Liver (tissue), 9 donors: ENCODE results near the gene MSL3. TPM values are rescaled to one million over a fixed set of nuclear protein-coding genes. Genes with fewer than 3 reads are reported as not detected.

Experiments
- DNase-seq: peaks from one replicate; pipeline ENCODE4 v3.0.0-alpha.2; 2017; ENCODE audit warnings: low spot score
- H3K27ac ChIP-seq, 2 donors: one replicate each; pipeline ENCODE4 v1.7.0; 2013; ENCODE audit warnings: inconsistent platforms in 2 of 2, low read length in 2 of 2, control low read depth in 1 of 2, low read depth in 1 of 2, mild to moderate bottlenecking in 1 of 2
- H3K27me3 ChIP-seq, 4 donors: one replicate each; pipeline versions ENCODE4 v1.6.1 to v1.7.0; 2013; ENCODE audit warnings: low read length in 3 of 4, inconsistent platforms in 1 of 4, mild to moderate bottlenecking in 1 of 4, moderate library complexity in 1 of 4; ENCODE audit not compliant: control insufficient read depth in 4 of 4, insufficient read depth in 4 of 4
- H3K36me3 ChIP-seq, 4 donors: one replicate each; pipeline versions ENCODE4 v1.6.1 to v1.7.0; 2013; ENCODE audit warnings: low read length in 3 of 4, mild to moderate bottlenecking in 3 of 4, low read depth in 1 of 4, moderate library complexity in 1 of 4; ENCODE audit not compliant: control insufficient read depth in 4 of 4, insufficient read depth in 3 of 4
- H3K4me1 ChIP-seq, 4 donors: one replicate each; pipeline versions ENCODE4 v1.6.1 to v1.7.0; 2013; ENCODE audit warnings: low read length in 3 of 4, mild to moderate bottlenecking in 3 of 4, moderate library complexity in 1 of 4; ENCODE audit not compliant: control insufficient read depth in 4 of 4, insufficient read depth in 4 of 4
- H3K4me3 ChIP-seq, 3 donors: one replicate each; pipeline versions ENCODE4 v1.6.1 to v1.7.0; 2013; ENCODE audit warnings: low read length in 3 of 3, control low read depth in 1 of 3, low read depth in 1 of 3, mild to moderate bottlenecking in 1 of 3
- H3K9ac ChIP-seq, 2 donors: one replicate each; pipeline ENCODE4 v1.7.0; 2013; ENCODE audit warnings: low read length in 2 of 2, mild to moderate bottlenecking in 2 of 2, moderate library complexity in 2 of 2, control low read depth in 1 of 2, low read depth in 1 of 2
- H3K9me3 ChIP-seq, 4 donors: one replicate each; pipeline versions ENCODE4 v1.6.1 to v1.7.0; 2013; ENCODE audit warnings: low read length in 3 of 4; ENCODE audit not compliant: control insufficient read depth in 4 of 4
- ATF3 ChIP-seq: IDR thresholded peaks from 2 replicates; pipeline ENCODE4 v1.6.1; 2016; ENCODE audit warnings: antibody characterized with exemption
- CTCF ChIP-seq: fragments of 150-350 bp; IDR thresholded peaks from 2 replicates; pipeline ENCODE4 v1.5.1; 2017; ENCODE audit warnings: improper control_type of control experiment, low read depth, low read length; ENCODE audit not compliant: missing input control
- EGR1 ChIP-seq, 2 donors: IDR thresholded peaks; 2 replicates each; pipeline ENCODE4 v1.6.1; 2016 to 2018; ENCODE audit warnings: antibody characterized with exemption in 2 of 2, low read depth in 2 of 2
- FOXA1 ChIP-seq: IDR thresholded peaks from 2 replicates; pipeline ENCODE4 v1.6.1; 2016; ENCODE audit warnings: antibody characterized with exemption
- FOXA2 ChIP-seq: IDR thresholded peaks from 2 replicates; pipeline ENCODE4 v1.6.1; 2016; ENCODE audit warnings: antibody characterized with exemption
- GABPA ChIP-seq, 2 donors: IDR thresholded peaks in 1 of 2; conservative IDR thresholded peaks in 1 of 2; 2 replicates each; pipeline ENCODE4 v1.6.1; 2016; ENCODE audit warnings: antibody characterized with exemption in 2 of 2, mild to moderate bottlenecking in 1 of 2, moderate library complexity in 1 of 2
- HNF4A ChIP-seq, 2 donors: conservative IDR thresholded peaks; 2 replicates each; pipeline ENCODE4 v1.6.1; 2016; ENCODE audit warnings: antibody characterized with exemption in 2 of 2, mild to moderate bottlenecking in 2 of 2
- HNF4G ChIP-seq: IDR thresholded peaks from 2 replicates; pipeline ENCODE4 v1.6.1; 2016; ENCODE audit warnings: antibody characterized with exemption
- JUND ChIP-seq, 2 donors: IDR thresholded peaks; 2 replicates each; pipeline ENCODE4 v1.6.1; 2016; ENCODE audit warnings: antibody characterized with exemption in 2 of 2
- MAX ChIP-seq: IDR thresholded peaks from 2 replicates; pipeline ENCODE4 v1.6.1; 2016; ENCODE audit warnings: antibody characterized with exemption
- RAD21 ChIP-seq, 2 donors: IDR thresholded peaks; 2 replicates each; pipeline ENCODE4 v1.6.1; 2016; ENCODE audit warnings: antibody characterized with exemption in 2 of 2, mild to moderate bottlenecking in 2 of 2
- REST ChIP-seq: IDR thresholded peaks from 2 replicates; pipeline ENCODE4 v1.6.1; 2016; ENCODE audit warnings: antibody characterized with exemption, mild to moderate bottlenecking
- RXRA ChIP-seq, 2 donors: IDR thresholded peaks; 2 replicates each; pipeline ENCODE4 v1.6.1; 2017 to 2018; ENCODE audit warnings: antibody characterized with exemption in 2 of 2, mild to moderate bottlenecking in 1 of 2
- SP1 ChIP-seq: IDR thresholded peaks from 2 replicates; pipeline ENCODE4 v1.6.1; 2018; ENCODE audit warnings: antibody characterized with exemption, mild to moderate bottlenecking
- TAF1 ChIP-seq: conservative IDR thresholded peaks from 2 replicates; pipeline ENCODE4 v1.6.1; 2016; ENCODE audit warnings: antibody characterized with exemption, mild to moderate bottlenecking
- YY1 ChIP-seq: IDR thresholded peaks from 2 replicates; pipeline ENCODE4 v1.6.1; 2016; ENCODE audit warnings: antibody characterized with exemption, mild to moderate bottlenecking
- WGBS: extraction: QIAGEN DNeasy Blood & Tissue Kit; methylation state at CpG from one replicate; pipeline ENCODE4 v1.1.7; 2013; 5-methylcytosine and 5-hydroxymethylcytosine counted together
- polyA plus RNA-seq, 2 donors: library from polyadenylated mRNA; stranded (reverse) in 1 of 2; unstranded in 1 of 2; fragments of 200-250 nt in 1 of 2; fragments of >200 nt in 1 of 2; fragmentation: Nextera tagmentation in 1 of 2; extraction: Ambion mirVana in 1 of 2; gene quantifications; one replicate each; pipeline versions ENCODE4 v1.2.1 to v1.2.3, GENCODE V29; 2013 to 2015
- total RNA-seq, 2 donors: library from RNA; depleted of rRNA; stranded (reverse); fragments of >200 nt; gene quantifications; one replicate each; pipeline ENCODE4 v1.2.3, GENCODE V29; 2014
- donor health status: healthy.
- donor health status: healthy.
- donor health status: healthy.
- donor health status: healthy.
- donor health status: healthy.

Gene MSL3
- total and polyA plus RNA-seq, 4 donors: 7.3 to 13.6 (median 8.9) TPM

GRCh38 chrX:11756354-11757318 is 1.4 kb upstream of the MSL3 start:
- peaks cover 0 to 8% (median 6%) of the 10 kb centered on the region in 4 donors for H3K4me1 ChIP-seq
- H3K27me3 ChIP-seq: peaks cover 0 to 4% (median 0%) of the 10 kb centered on the region in 4 donors
- no peak for TF ChIP-seq JUND (IDR thresholded peaks at IDR 0.05)
- no peak for TF ChIP-seq EGR1 (IDR thresholded peaks at IDR 0.05; ENCODE audit: low read depth in 2 of 2)
- TF ChIP-seq TAF1: no peak
- TF ChIP-seq YY1: no peak
- TF ChIP-seq FOXA1: no peak
- TF ChIP-seq RXRA (IDR thresholded peaks at IDR 0.05): no peak
- TF ChIP-seq GABPA (IDR thresholded peaks at IDR 0.05 in 1 of 2, conservative IDR thresholded peaks at IDR 0.05 in 1 of 2): no peak
- no peak for TF ChIP-seq HNF4A (conservative IDR thresholded peaks at IDR 0.05)
- TF ChIP-seq ATF3: no peak
- TF ChIP-seq HNF4G: no peak
- no peak for TF ChIP-seq MAX
- DNase-seq: no peak
- H3K36me3 ChIP-seq: peaks cover 0 to 4% (median under 1%) of the 10 kb centered on the region in 4 donors
- peak overlapping the region in 1 of 2 donors; percentile 84 for H3K27ac ChIP-seq
- H3K9me3 ChIP-seq: no peaks in the 10 kb centered on the region
- no peak overlapping the region for H3K9ac ChIP-seq
- 79% methylated on average over 15 of the region's 15 CpGs for WGBS
- H3K4me3 ChIP-seq: no peak overlapping the region

GRCh38 chrX:11757397-11757718 is 679 bp upstream of the MSL3 start:
- Histone ChIP-seq H3K27me3 (peaks cover 0 to 4% (median 0%) of the 10 kb centered on the region in 4 donors), H3K4me1 (peaks cover 0 to 8% (median 6%) of the 10 kb centered on the region in 4 donors), H3K27ac (peak overlapping the region; percentile 81 to 84), H3K36me3 (peaks cover 0 to 6% (median under 1%) of the 10 kb centered on the region in 4 donors), H3K9me3 (no peaks in the 10 kb centered on the region), H3K9ac (no peak overlapping the region), H3K4me3 (peak overlapping the region in 2 of 3 donors; percentile 23 to 82)
- 7% methylated on average over 14 of the region's 14 CpGs for WGBS
- DNase-seq: no peak
- TF ChIP-seq FOXA2: no peak
- peak; percentile 33 for TF ChIP-seq SP1
- TF ChIP-seq HNF4G: no peak
- no peak for TF ChIP-seq REST
- TF ChIP-seq EGR1 (IDR thresholded peaks at IDR 0.05; ENCODE audit: low read depth in 2 of 2): no peak
- TF ChIP-seq RAD21 (IDR thresholded peaks at IDR 0.05): no peak
- TF ChIP-seq YY1: no peak
- TF ChIP-seq HNF4A (conservative IDR thresholded peaks at IDR 0.05): peak in 1 of 2 donors; percentile 21
- no peak for TF ChIP-seq CTCF
- no peak for TF ChIP-seq MAX
- no peak for TF ChIP-seq FOXA1
- TF ChIP-seq JUND (IDR thresholded peaks at IDR 0.05): no peak
